Measurements from ENCODE around the gene SZRD1.

DNA sequence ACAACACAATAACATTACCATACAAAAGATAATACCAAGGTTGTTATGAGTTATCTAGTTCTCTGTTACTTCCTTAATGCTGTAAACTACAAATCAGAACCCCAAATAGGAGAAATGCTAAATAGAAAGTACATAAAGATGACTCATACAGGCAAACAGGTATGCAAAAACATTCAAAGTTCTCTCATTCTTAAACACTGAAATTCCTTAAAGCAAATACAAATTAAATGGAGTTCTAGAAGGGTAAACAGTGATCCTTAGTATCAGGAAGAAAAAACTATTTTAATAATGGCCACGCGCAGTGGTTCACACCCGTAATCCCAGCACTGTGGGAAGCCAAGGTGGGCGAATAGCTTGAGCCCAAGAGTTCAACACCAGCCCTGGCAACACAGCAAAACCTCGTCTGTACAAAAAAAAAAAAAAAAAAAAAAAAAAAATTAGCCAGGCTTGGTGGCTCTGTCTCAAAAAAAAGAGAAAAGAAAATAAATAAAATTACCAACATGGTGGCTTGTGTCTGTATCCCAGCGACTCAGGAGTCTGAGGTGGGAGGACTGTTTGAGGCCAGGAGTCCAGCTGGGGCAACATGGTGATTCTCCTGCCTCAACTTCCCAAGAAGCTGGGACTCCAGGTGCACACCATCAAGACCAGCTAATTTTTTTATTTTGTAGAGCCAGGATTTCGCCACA lies 32.2 kb upstream of the SZRD1 start:
- TF ChIP-seq CTCF (IDR thresholded peaks at IDR 0.05; ENCODE audit: low read length) (no peak), EZH2 (optimal IDR thresholded peaks at IDR 0.05; ENCODE audit: low read depth, low read length) (no peak), EZH2phosphoT487 (IDR thresholded peaks at IDR 0.05; ENCODE audit: low read length) (no peak)

All from MM.1S (cell line).